ENCODE data around the gene CRHR1. TPM values are rescaled to one million over a fixed set of nuclear protein-coding genes. Genes with fewer than 3 reads are reported as not detected.
"Not testable (repeated sequence)": the region's sequence is repeated elsewhere in the genome, so short reads cannot be mapped to it uniquely, and the experiment has no call there.

CRHR1 gene
- total RNA-seq, 1 donor from 2014 or later, result not detected

DNA sequence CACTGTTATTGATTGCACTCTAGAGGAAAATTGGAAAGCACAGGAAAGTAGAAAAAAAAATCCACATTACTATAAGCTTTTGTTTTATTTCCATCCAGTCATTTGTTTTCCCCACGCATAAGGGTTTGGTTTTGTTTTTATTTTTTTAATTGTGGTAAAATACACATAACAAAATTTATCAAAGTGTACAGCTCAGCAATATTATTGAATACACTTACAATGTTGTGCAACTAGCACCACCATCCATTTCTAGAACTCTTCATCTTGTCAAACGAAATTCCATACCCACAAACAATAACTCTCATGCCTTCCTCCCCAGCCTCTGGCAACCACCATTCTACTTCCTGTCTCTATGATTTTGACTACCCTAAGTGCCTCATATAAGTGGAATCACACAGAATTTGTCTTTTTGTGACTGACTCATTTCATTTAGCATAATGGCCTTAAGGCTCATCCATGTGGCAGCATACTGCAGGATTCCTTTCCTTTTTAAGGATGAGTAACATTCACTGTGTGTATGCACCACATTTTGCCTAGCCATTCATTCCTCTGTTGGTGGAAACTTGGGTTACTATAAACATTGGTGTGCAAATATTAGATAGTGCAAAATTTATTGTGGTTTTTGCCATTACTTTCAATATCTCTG, 71.7 kb downstream of the CRHR1 start:
- TF ChIP-seq, protein P1, sequence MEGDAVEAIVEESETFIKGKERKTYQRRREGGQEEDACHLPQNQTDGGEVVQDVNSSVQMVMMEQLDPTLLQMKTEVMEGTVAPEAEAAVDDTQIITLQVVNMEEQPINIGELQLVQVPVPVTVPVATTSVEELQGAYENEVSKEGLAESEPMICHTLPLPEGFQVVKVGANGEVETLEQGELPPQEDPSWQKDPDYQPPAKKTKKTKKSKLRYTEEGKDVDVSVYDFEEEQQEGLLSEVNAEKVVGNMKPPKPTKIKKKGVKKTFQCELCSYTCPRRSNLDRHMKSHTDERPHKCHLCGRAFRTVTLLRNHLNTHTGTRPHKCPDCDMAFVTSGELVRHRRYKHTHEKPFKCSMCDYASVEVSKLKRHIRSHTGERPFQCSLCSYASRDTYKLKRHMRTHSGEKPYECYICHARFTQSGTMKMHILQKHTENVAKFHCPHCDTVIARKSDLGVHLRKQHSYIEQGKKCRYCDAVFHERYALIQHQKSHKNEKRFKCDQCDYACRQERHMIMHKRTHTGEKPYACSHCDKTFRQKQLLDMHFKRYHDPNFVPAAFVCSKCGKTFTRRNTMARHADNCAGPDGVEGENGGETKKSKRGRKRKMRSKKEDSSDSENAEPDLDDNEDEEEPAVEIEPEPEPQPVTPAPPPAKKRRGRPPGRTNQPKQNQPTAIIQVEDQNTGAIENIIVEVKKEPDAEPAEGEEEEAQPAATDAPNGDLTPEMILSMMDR (IDR thresholded peaks at IDR 0.05; ENCODE audit: insufficient read depth, low read length, severe bottlenecking), result no peak
- Histone ChIP-seq H3K27me3 (ENCODE audit: control insufficient read depth, insufficient read depth, low read length) (peaks cover 2% of the 10 kb centered on the region), H3K36me3 (ENCODE audit: control insufficient read depth, insufficient read depth, low read length) (no peaks in the 10 kb centered on the region), H3K4me3 (ENCODE audit: low read depth, low read length) (no peak overlapping the region)
- FAIRE-seq, result no peak
- peak; percentile 22 for DNase-seq (ENCODE audit: low read depth)

DNA sequence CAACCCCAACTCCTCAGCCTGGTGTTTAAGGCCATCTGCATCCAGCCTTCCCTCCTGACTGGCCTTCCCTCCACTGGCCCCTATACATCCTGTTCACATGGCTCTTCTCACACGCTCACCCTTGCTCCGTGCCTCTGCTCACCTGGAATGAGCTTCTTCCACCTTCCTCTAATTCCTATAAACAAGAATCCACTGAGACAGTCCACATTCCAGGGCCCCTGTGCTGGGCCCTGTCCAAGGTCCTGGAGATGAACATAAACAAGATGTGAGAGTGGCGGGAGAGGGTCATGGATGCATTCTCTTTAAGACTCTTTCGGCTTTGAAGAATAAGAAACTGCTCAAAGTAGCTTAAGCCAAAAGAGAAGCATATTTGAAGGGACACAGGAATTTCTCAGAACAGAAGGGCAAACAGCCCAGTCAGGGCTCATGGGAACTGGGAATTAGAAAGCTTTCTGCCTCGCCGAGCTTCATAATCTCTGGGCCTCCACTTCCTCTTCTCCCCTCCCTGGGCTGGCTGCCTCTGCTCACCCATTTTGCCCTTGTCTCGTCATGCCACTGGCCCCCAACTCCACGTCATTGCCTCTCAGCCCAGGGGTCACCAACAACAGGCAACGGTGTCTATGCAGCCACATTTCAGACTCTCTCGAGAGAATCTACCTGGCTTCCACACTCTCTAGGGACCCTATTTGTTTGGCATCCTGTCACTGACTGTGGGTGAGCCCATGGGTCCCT, 74.0 kb downstream of the CRHR1 start:
- DNase-seq (ENCODE audit: low read depth) (peak; percentile 17), FAIRE-seq (no peak)
- H3K36me3 ChIP-seq (ENCODE audit: control insufficient read depth, insufficient read depth, low read length), result no peaks in the 10 kb centered on the region
- H3K4me3 ChIP-seq (ENCODE audit: low read depth, low read length), result no peak overlapping the region
- H3K27me3 ChIP-seq (ENCODE audit: control insufficient read depth, insufficient read depth, low read length), result no peaks in the 10 kb centered on the region
- TF ChIP-seq, protein P1 (IDR thresholded peaks at IDR 0.05; ENCODE audit: insufficient read depth, low read length, severe bottlenecking), result no peak

DNA sequence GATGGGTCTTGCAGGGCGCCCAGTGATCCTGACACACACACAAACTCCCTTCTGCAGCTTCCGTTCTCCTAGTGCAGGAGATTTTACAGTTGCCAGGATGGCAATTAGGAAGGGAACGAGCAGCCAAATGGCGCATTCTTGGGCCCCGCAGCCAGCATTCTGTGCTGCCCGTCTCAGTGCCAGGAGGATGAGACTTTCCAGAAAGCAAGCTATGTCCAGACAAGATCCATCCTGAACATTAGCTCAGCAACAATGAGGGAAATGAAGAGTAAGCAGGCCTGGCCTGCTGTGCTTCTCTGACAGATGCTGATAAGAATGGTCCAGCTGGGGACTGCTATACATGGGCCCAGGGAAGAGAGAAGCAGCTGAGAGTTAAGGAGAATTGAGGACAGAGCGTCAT, 77.0 kb downstream of the CRHR1 start:
- TF ChIP-seq, protein P1 (IDR thresholded peaks at IDR 0.05; ENCODE audit: insufficient read depth, low read length, severe bottlenecking), result no peak
- DNase-seq (ENCODE audit: low read depth), result no peak
- FAIRE-seq, result no peak
- no peaks in the 10 kb centered on the region for H3K36me3 ChIP-seq (ENCODE audit: control insufficient read depth, insufficient read depth, low read length)
- H3K4me3 ChIP-seq (ENCODE audit: low read depth, low read length), result no peak overlapping the region
- no peaks in the 10 kb centered on the region for H3K27me3 ChIP-seq (ENCODE audit: control insufficient read depth, insufficient read depth, low read length)

DNA sequence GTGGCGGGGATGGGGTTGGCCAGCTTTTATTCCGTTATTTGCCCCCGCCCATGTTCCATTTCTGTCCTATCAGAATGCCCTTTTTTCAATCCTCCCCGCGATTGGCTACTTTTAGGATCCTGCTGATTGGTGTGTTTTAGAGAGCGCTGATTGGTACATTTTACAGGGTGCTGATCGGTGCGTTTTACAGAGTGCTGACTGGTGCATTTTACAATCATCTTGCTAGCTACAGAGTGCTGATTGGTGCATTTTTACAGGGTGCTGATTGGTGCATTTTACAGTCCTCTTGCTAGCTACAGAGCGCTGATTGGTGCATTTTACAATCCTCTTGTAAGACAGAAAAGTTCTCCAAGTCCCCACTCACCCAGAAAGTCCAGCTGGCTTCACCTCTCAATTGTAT, 78.0 kb downstream of the CRHR1 start:
- not testable (repeated sequence) for H3K27me3 ChIP-seq (ENCODE audit: control insufficient read depth, insufficient read depth, low read length); DNase-seq (ENCODE audit: low read depth); FAIRE-seq; H3K36me3 ChIP-seq (ENCODE audit: control insufficient read depth, insufficient read depth, low read length); H3K4me3 ChIP-seq (ENCODE audit: low read depth, low read length)

DNA sequence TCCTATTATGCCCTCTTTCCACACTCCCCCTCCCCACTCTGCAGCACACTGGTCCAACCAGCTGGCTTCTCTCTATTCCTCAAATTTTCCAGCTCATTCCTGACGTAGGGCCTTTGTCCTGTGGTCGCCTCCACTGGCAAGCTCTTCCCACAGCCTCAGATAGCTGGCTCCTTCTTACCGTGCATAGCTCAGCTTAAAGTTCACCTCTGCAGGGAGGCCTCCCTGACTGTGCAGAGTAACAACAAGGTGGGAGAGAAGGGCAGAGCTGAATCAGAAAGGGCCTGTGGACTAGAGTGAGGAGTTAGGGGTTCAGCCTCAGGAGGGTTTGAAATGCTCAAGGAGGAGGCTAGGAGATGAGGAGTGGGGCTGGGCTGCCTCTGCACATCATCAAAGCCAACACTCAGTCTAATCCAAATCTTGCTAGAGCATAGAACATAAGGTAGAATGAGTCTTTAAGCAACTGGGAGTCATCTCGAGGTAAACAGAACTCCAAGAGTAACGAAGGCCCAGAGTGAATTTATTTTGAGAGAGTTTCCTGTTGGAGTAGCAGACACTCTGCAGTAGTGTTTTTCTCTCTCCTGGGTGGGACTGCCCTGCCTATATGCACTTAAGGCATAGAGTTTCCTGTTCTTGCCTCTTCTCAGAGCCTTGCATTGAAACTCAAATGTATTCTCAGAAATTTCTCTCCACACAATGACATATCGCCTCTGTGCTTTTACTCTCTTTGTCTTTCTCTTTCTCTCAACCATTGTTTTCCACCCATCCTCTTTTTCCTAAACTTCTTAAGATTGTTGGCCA, 79.9 kb downstream of the CRHR1 start:
- no peak for DNase-seq (ENCODE audit: low read depth)
- H3K4me3 ChIP-seq (ENCODE audit: low read depth, low read length), result no peak overlapping the region
- no peaks in the 10 kb centered on the region for H3K27me3 ChIP-seq (ENCODE audit: control insufficient read depth, insufficient read depth, low read length)
- TF ChIP-seq, protein P1 (IDR thresholded peaks at IDR 0.05; ENCODE audit: insufficient read depth, low read length, severe bottlenecking), result no peak
- no peak for FAIRE-seq
- no peaks in the 10 kb centered on the region for H3K36me3 ChIP-seq (ENCODE audit: control insufficient read depth, insufficient read depth, low read length)

DNA sequence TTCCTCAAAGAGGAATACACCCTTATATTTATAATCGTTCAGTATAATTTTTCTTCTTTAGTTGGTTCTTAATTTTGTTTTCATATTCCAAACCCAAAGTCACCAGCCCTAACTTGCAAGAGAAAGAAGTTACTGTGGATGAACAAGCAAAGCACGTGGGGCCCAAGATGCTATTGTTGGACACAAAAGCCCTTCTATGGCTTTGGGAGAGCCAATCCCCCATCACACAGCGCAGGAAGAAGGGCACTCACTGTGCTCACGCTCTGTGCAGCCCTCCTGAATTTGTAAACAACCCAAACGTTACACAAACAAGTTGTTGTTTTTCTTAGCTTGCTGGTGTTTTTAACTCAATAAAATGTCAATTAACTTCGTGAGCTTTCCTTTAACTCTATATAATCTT, 83.1 kb downstream of the CRHR1 start:
- no peaks in the 10 kb centered on the region for H3K36me3 ChIP-seq (ENCODE audit: control insufficient read depth, insufficient read depth, low read length)
- DNase-seq (ENCODE audit: low read depth) (no peak), FAIRE-seq (no peak)
- TF ChIP-seq, protein P1 (IDR thresholded peaks at IDR 0.05; ENCODE audit: insufficient read depth, low read length, severe bottlenecking), result no peak
- no peaks in the 10 kb centered on the region for H3K27me3 ChIP-seq (ENCODE audit: control insufficient read depth, insufficient read depth, low read length)
- H3K4me3 ChIP-seq (ENCODE audit: low read depth, low read length), result no peak overlapping the region

All from bronchial epithelial cell (primary cell).